Stimulated activated CD8-positive, alpha-beta memory T cell treated with anti-CD3 and anti-CD28 coated beads, Interleukin-7, amount 100 ng/mL, for 24 hours (primary cell): ENCODE data around the gene LILRB2.
"Not testable (repeated sequence)": the region's sequence is repeated elsewhere in the genome, so short reads cannot be mapped to it uniquely, and the experiment has no call there.

Experiments used
- DNase-seq: peaks from one replicate; pipeline ENCODE4 v3.0.0-alpha.2; 2020; ENCODE audit warnings: low read depth

Gene LILRB2

GRCh38 chr19:54240372-54241336, 40.3 kb downstream of the LILRB2 start:
- DNase-seq, result not testable (repeated sequence)

- DNase-seq, result not testable (repeated sequence)
These were observed 41.2 kb downstream of the LILRB2 start for GRCh38 chr19:54239491-54240371.

GRCh38 chr19:54233941-54234340, 47.0 kb downstream of the LILRB2 start:
- no peak for DNase-seq

- DNase-seq, result peak; percentile 80
These were observed 49.6 kb downstream of the LILRB2 start for GRCh38 chr19:54231077-54231931.

GRCh38 chr19:54230031-54230430, 50.9 kb downstream of the LILRB2 start:
- DNase-seq, result no peak

- no peak for DNase-seq
These were observed 51.8 kb downstream of the LILRB2 start for GRCh38 chr19:54229146-54229545.

- not testable (repeated sequence) for DNase-seq
These were observed 56.3 kb downstream of the LILRB2 start for GRCh38 chr19:54224619-54225018.

GRCh38 chr19:54223937-54224281, 57.0 kb downstream of the LILRB2 start:
- not testable (repeated sequence) for DNase-seq
